HG03159 (cell line): ENCODE measurements around the gene ANGPTL4.

ENCODE experiments used
- ATAC-seq: cut with Tn5 transposase; IDR thresholded peaks from one replicate; pipeline ENCODE4 v1.9.1; 2021; ENCODE audit warnings: mild to moderate bottlenecking, moderate library complexity; ENCODE audit not compliant: unreplicated experiment

The ANGPTL4 gene

GRCh38 chr19:8387688-8388611, 24.0 kb downstream of the ANGPTL4 start:
- ATAC-seq, result no peak

- ATAC-seq, result no peak
These were observed 24.6 kb downstream of the ANGPTL4 start for GRCh38 chr19:8388612-8388958.

DNA sequence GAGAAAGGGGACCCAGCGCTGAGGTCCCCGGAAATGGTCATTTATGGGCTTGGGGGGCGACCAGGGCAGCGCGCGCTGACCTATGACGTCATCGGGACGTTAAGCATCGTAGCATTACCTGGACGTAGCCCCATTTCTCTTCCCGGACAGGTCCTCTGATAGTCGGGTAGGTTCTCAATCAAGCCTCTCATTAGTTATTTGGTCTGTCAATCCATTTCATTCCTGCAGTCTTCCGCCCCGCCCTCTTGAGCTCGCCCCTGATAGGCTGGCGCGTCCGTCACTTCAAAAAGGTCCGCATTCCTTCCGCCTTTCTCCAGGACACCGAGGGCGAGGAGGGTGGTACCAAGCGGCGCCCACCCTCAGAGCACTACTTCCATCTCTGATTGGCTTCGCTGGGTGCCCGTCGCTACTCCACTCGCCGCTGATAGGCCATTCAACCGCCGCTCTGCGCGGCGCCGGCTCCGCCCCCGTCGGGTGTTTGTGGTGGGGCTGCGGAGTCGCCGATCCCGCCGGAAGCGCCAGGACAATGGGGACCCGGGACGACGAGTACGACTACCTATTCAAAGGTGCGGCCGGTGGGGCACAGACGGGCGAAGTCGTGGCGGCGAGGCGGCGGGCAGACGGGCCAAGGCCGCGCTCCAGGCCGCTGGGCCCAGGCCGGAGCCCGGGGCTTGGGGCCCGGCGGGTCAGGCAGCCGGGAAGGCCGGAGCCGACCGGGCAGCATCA, 26.1 kb downstream of the ANGPTL4 start, which contains the start of gene RAB11B:
RAB11B (plus strand) TSS at position 470 of the 726 bp plus-strand sequence; CDS start at position 527, 57 bp downstream.
- peak; percentile 93 for ATAC-seq

GRCh38 chr19:8390617-8390981, 26.6 kb downstream of the ANGPTL4 start:
- ATAC-seq, result peak; percentile 41

GRCh38 chr19:8391198-8392016, 27.5 kb downstream of the ANGPTL4 start:
- ATAC-seq, result no peak

DNA sequence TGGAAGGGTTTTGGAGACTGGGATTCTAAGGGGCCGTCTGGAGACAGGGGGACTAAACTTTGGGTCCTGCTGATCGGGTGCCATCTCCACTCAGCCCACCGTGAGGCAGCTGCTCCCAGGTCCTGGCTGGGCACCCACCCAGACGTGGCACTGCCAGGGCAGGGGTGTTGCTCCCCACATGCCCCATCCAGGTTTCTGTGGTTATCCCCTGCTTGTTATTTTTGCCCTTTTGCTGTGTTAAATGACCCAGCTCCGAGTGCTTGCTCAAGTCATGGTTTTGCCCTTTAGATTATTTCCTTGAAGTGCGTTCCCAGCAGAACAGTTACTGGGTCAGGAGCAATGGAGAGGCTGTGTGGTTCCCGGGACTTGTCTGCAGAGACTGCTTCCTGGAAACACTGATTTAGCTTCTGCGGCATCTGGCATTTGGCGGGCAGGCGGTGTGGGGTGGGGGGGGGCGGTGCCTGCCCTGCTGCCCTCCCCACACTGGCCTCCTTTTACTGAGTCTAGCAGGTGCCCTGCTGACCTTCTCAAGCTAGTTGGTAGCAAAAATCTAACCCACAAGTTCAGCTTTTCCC, 28.1 kb downstream of the ANGPTL4 start:
- ATAC-seq, result no peak

- ATAC-seq, result no peak
These were observed 29.4 kb downstream of the ANGPTL4 start for GRCh38 chr19:8393192-8393870.

DNA sequence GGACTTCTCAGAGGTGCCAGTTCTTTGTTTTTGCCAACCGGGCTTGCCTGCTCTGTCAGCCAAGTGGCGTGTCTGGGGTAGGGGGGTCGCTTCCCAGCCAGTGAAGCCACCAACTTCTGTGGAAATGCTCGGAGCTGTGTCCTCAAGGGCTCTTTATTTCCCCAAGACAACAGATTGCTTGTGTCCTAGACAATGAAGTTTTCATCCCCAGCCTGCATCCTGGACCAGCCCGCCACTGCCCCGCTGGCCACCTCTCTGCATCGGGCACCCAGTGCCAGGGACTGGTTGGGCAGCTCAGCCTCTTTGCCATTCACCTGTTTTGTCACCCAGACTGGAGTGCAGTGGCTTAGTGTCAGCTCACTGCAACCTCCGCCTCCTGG, 29.9 kb downstream of the ANGPTL4 start:
- ATAC-seq, result no peak

DNA sequence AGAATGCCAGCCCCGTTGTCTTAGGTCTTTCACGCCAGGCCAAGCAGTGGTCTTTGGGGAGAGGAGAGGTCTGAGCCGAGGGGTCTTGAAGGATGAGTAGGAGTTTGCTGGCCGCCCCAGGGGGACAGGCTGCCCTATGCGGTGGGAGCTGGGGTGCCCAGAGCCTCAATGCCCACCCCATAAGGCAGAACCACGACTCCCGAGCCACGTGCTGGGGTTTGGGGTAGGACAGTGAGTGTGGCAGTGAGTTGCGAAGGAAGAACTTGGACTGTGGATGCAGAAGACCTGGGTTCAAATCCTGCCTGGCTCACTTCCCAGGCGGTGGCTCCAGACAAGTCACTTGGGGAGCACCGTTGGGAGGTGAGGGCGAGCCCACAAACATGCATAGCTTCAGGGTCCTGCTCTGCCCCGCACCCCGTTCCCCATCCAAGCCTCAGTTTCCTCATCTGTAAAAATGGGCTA, 31.7 kb downstream of the ANGPTL4 start:
- no peak for ATAC-seq

DNA sequence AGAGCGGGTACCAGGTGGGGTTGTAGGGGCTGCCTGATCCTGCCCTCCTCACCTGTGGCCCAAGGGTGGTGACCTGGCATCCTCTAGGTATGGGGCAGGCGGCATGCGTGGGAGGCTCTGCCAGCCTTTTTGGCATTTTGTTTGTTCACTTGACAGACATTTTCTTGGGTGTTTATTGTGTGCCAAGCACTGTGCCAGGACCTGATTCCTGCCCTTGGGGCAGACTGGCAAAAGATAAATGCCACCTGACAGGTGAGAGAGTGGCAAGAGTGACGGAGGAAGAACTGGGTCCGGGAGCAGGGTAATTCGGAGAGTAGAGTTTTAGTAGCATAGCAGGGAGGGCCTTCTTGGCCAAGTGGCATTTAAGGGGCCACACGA, 32.2 kb downstream of the ANGPTL4 start:
- no peak for ATAC-seq

GRCh38 chr19:8396563-8397203, 32.7 kb downstream of the ANGPTL4 start:
- ATAC-seq, result no peak

- no peak for ATAC-seq
These were observed 33.3 kb downstream of the ANGPTL4 start for GRCh38 chr19:8397271-8397670.

GRCh38 chr19:8397746-8398310, 33.9 kb downstream of the ANGPTL4 start:
- no peak for ATAC-seq

DNA sequence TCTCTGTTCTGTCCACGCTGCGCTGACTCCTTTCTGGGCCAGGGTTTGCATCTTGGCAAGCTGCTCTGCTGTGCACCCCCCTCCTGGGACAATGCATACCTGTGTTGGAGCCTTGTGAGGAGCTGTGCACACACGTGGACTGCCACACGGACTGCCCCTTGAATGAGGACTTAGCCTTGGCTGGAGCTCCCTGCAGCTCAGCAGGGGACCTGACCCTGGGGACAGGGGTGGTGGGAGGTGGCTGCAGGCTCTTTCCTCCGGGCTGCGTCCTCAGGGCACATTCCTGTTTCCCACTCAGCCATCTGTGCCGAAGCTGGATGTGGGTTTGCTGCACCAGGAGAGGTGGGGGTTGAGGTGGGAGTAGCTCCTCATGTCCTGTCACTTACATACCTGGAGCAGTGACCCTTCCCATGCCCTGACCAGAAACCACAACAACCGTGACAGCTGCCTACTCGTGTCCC, 34.4 kb downstream of the ANGPTL4 start:
- no peak for ATAC-seq

GRCh38 chr19:8399681-8400188, 35.8 kb downstream of the ANGPTL4 start:
- ATAC-seq, result no peak

DNA sequence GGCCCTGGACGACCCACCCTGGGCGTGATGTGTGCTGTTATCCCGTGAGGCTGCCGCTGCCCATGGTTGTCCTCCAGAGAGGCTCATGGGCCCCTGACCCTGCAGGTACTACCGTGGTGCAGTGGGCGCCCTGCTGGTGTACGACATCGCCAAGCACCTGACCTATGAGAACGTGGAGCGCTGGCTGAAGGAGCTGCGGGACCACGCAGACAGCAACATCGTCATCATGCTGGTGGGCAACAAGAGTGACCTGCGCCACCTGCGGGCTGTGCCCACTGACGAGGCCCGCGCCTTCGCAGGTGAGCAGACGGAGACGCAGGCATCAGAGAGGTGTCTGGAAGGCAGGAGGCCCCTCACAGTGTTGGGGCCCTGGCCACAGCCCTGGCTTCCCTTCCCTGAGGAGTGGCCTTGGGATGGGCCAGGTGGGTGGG, 38.0 kb downstream of the ANGPTL4 start:
- ATAC-seq, result no peak

DNA sequence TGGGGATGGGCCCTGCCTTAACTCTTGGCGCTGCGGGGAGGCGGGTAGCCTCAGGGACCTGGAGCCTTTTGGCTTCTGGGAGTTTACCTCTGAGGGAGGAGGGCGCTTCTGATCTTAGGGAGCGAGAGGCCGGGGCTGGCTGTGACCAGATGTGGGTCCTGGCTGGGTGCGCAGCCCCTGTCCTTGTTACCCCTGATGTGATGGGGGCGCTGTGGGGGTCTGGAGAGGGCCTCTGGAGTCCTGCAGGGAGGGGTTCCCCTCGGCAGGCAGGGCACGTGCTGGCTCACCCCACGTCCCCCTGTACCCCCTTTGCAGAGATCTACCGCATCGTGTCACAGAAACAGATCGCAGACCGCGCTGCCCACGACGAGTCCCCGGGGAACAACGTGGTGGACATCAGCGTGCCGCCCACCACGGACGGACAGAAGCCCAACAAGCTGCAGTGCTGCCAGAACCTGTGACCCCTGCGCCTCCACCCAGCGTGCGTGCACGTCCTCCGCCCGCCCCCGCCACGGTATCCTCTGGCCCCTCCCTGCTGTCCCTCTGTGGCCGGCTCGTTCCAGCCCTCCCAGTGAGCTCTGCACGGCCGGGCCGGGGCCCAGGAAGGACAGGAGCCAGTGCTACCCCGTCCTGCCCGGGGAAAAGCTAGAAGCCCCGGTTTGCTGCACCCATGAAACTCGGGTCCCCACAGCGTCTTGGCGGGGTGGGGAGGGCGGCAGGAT, 39.3 kb downstream of the ANGPTL4 start:
- no peak for ATAC-seq

DNA sequence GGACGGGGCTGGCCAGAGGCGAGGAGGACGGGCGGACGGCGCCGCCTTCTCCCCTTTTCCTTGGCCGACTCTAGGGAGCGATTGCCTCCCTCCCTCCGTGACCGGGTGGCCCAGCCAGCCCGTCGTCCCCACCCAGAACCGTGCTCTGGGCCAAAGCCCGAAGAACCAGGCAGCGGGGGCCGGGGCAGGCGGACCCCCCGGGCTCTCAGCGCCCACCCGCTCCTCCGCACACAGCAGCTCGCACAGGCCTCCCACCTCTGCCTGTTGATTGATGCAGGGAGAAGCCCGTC, 39.8 kb downstream of the ANGPTL4 start:
- ATAC-seq, result no peak
